Neural cell (in vitro differentiated cells): ENCODE data around the gene KCNS3. TPM values are rescaled to one million over a fixed set of nuclear protein-coding genes. Genes with fewer than 3 reads are reported as not detected.

Source experiments
- H2AFZ ChIP-seq: fragments of 200-600, 300-800 bp; sonication (generic), shearing (Covaris generic); 2 replicates; pipeline ENCODE4 v1.6.0; 2014; ENCODE audit warnings: low read depth, mild to moderate bottlenecking, antibody characterized with exemption, low read length, moderate library complexity
- H3F3A ChIP-seq: fragments of 200-600 bp; shearing (Covaris generic); 2 replicates; pipeline ENCODE4 v1.6.1; 2016; ENCODE audit warnings: mild to moderate bottlenecking, moderate library complexity, mixed read lengths, antibody characterized with exemption, low read length; ENCODE audit not compliant: insufficient read depth, poor library complexity, severe bottlenecking
- H3K27ac ChIP-seq: fragments of 200-600, 300-800 bp; sonication (generic), shearing (Covaris generic); 2 replicates; pipeline ENCODE4 v1.5.1; 2014; ENCODE audit warnings: mild to moderate bottlenecking, low read length, moderate library complexity
- H3K27me3 ChIP-seq: fragments of 300-800, 200-600 bp; sonication (generic), shearing (Covaris generic); 2 replicates; pipeline ENCODE4 v1.6.0; 2014; ENCODE audit warnings: mild to moderate bottlenecking, low read depth, low read length, moderate library complexity; ENCODE audit not compliant: insufficient read depth
- H3K36me3 ChIP-seq: fragments of 300-800, 200-600 bp; sonication (generic), shearing (Covaris generic); 2 replicates; pipeline ENCODE4 v1.5.1; 2014; ENCODE audit warnings: mild to moderate bottlenecking, antibody characterized with exemption, low read length, moderate library complexity; ENCODE audit not compliant: insufficient read depth
- H3K4me2 ChIP-seq: fragments of 300-800, 200-600 bp; sonication (generic), shearing (Covaris generic); 2 replicates; pipeline ENCODE4 v1.6.0; 2014; ENCODE audit warnings: mild to moderate bottlenecking, low read length
- H3K4me3 ChIP-seq: fragments of 300-800, 200-600 bp; sonication (generic), shearing (Covaris generic); 2 replicates; pipeline ENCODE4 v1.5.1; 2014; ENCODE audit warnings: mild to moderate bottlenecking, low read length, moderate library complexity
- H3K79me2 ChIP-seq: fragments of 200-600 bp; shearing (Covaris generic); replicated peaks from 2 replicates; pipeline ENCODE4 v1.6.0; 2014; ENCODE audit warnings: mild to moderate bottlenecking, low read length, moderate library complexity; ENCODE audit not compliant: insufficient read depth
- H3K9ac ChIP-seq: fragments of 300-800, 200-600 bp; sonication (generic), shearing (Covaris generic); 2 replicates; pipeline ENCODE4 v1.6.1; 2016; ENCODE audit warnings: mild to moderate bottlenecking, low read length, mixed read lengths
- H3K9me2 ChIP-seq: fragments of 200-600 bp; shearing (Covaris generic); 2 replicates; pipeline ENCODE4 v1.6.1; 2016; ENCODE audit warnings: mild to moderate bottlenecking, low read length, mixed read lengths; ENCODE audit not compliant: insufficient read depth
- H3K9me3 ChIP-seq: fragments of 200-600, 300-800 bp; sonication (generic), shearing (Covaris generic); 2 replicates; pipeline ENCODE4 v1.6.1; 2016; ENCODE audit warnings: mild to moderate bottlenecking, mixed run types, low read length, moderate library complexity, mixed read lengths
- H4K20me1 ChIP-seq: fragments of 200-600 bp; shearing (Covaris generic); 2 replicates; pipeline ENCODE4 v1.6.1; 2016; ENCODE audit warnings: mild to moderate bottlenecking, mixed run types; ENCODE audit not compliant: insufficient read depth
- EP300 ChIP-seq: fragments of 450-650 bp; conservative IDR thresholded peaks from 2 replicates; pipeline ENCODE4 v1.6.1; 2014; ENCODE audit warnings: antibody characterized with exemption, mild to moderate bottlenecking, moderate library complexity; ENCODE audit not compliant: poor library complexity, severe bottlenecking
- EZH2 ChIP-seq: fragments of 200-600, 300-800 bp; shearing (Covaris generic), sonication (generic); IDR thresholded peaks from 2 replicates; pipeline ENCODE4 v1.6.1; 2014; ENCODE audit warnings: antibody characterized with exemption, low read length, borderline replicate concordance, mild to moderate bottlenecking; ENCODE audit not compliant: insufficient read depth, poor library complexity, severe bottlenecking
- MXI1 ChIP-seq: fragments of 450-650 bp; conservative IDR thresholded peaks from 2 replicates; pipeline ENCODE4 v1.6.1; 2014; ENCODE audit warnings: antibody characterized with exemption, mild to moderate bottlenecking; ENCODE audit not compliant: poor library complexity, severe bottlenecking
- POLR2AphosphoS5 ChIP-seq: IDR thresholded peaks from 2 replicates; pipeline ENCODE4 v1.6.1; 2012
- RAD21 ChIP-seq: fragments of 450-650 bp; conservative IDR thresholded peaks from 2 replicates; pipeline ENCODE4 v1.6.1; 2014; ENCODE audit warnings: antibody characterized with exemption, mild to moderate bottlenecking, moderate library complexity
- SMC3 ChIP-seq: fragments of 450-650 bp; conservative IDR thresholded peaks from 2 replicates; pipeline ENCODE4 v1.6.1; 2014; ENCODE audit warnings: antibody characterized with exemption, mild to moderate bottlenecking, moderate library complexity; ENCODE audit not compliant: poor library complexity
- TAF1 ChIP-seq: IDR thresholded peaks from 2 replicates; pipeline ENCODE4 v1.6.1; 2012; ENCODE audit warnings: low read depth
- polyA plus RNA-seq: library from polyadenylated mRNA; depleted of rRNA; stranded (reverse); fragments of >200 nt; gene quantifications from 2 replicates; pipeline ENCODE4 v1.2.3, GENCODE V29; 2014
- TF ChIP-seq, protein P1 (sequence below): fragments of 450-650 bp; IDR thresholded peaks from 2 replicates; pipeline ENCODE4 v1.5.1; 2014; ENCODE audit warnings: antibody characterized with exemption, mild to moderate bottlenecking, moderate library complexity; ENCODE audit not compliant: poor library complexity, severe bottlenecking
- TF ChIP-seq, protein P2 (sequence below): IDR thresholded peaks from 2 replicates; pipeline ENCODE4 v1.6.1; 2012; ENCODE audit warnings: borderline replicate concordance

The KCNS3 gene
- polyA plus RNA-seq, 1 donor from 2014 or later: 0.15 TPM

DNA sequence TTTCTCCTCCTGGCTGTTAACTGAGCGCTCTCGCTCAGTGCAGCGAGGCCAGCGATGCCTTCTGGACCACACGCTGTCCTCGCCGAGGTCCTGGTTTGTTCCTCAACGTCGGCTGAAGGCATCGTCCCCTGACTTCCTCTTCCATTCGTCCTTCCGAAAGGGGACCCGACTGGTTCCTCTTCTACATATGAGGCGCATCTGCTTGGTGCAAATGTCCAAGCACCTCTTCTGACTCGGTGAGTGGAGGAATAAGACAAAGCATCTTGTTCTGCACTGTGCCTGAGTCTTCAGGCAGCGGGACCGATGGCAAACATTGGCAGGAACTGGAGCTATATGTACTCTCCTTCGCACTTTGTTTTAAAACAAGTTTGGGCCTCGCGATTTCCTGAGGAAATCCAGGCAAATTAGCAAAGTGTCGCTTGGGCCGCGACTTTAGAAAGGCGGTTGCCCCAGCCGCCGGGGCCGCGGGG, 621 bp upstream of the KCNS3 start:
- Histone ChIP-seq H3F3A (no peaks in the 10 kb centered on the region), H3K27me3 (peaks cover 54% of the 10 kb centered on the region), H3K9me2 (no peaks in the 10 kb centered on the region), H3K27ac (no peak overlapping the region), H4K20me1 (no peaks in the 10 kb centered on the region), H3K9me3 (no peaks in the 10 kb centered on the region), H3K9ac (peak overlapping the region; percentile 26), H3K4me3 (peak overlapping the region; percentile 66), H2AFZ (no peak overlapping the region), H3K4me2 (peak overlapping the region; percentile 14), H3K79me2 (no peaks in the 10 kb centered on the region), H3K36me3 (no peaks in the 10 kb centered on the region)
- TF ChIP-seq TAF1 (no peak), SMC3 (no peak), POLR2AphosphoS5 (no peak), RAD21 (no peak), EZH2 (no peak), MXI1 (no peak), EP300 (no peak)
- TF ChIP-seq, protein P1, sequence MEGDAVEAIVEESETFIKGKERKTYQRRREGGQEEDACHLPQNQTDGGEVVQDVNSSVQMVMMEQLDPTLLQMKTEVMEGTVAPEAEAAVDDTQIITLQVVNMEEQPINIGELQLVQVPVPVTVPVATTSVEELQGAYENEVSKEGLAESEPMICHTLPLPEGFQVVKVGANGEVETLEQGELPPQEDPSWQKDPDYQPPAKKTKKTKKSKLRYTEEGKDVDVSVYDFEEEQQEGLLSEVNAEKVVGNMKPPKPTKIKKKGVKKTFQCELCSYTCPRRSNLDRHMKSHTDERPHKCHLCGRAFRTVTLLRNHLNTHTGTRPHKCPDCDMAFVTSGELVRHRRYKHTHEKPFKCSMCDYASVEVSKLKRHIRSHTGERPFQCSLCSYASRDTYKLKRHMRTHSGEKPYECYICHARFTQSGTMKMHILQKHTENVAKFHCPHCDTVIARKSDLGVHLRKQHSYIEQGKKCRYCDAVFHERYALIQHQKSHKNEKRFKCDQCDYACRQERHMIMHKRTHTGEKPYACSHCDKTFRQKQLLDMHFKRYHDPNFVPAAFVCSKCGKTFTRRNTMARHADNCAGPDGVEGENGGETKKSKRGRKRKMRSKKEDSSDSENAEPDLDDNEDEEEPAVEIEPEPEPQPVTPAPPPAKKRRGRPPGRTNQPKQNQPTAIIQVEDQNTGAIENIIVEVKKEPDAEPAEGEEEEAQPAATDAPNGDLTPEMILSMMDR: no peak
- TF ChIP-seq, protein P2, sequence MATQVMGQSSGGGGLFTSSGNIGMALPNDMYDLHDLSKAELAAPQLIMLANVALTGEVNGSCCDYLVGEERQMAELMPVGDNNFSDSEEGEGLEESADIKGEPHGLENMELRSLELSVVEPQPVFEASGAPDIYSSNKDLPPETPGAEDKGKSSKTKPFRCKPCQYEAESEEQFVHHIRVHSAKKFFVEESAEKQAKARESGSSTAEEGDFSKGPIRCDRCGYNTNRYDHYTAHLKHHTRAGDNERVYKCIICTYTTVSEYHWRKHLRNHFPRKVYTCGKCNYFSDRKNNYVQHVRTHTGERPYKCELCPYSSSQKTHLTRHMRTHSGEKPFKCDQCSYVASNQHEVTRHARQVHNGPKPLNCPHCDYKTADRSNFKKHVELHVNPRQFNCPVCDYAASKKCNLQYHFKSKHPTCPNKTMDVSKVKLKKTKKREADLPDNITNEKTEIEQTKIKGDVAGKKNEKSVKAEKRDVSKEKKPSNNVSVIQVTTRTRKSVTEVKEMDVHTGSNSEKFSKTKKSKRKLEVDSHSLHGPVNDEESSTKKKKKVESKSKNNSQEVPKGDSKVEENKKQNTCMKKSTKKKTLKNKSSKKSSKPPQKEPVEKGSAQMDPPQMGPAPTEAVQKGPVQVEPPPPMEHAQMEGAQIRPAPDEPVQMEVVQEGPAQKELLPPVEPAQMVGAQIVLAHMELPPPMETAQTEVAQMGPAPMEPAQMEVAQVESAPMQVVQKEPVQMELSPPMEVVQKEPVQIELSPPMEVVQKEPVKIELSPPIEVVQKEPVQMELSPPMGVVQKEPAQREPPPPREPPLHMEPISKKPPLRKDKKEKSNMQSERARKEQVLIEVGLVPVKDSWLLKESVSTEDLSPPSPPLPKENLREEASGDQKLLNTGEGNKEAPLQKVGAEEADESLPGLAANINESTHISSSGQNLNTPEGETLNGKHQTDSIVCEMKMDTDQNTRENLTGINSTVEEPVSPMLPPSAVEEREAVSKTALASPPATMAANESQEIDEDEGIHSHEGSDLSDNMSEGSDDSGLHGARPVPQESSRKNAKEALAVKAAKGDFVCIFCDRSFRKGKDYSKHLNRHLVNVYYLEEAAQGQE: no peak

DNA sequence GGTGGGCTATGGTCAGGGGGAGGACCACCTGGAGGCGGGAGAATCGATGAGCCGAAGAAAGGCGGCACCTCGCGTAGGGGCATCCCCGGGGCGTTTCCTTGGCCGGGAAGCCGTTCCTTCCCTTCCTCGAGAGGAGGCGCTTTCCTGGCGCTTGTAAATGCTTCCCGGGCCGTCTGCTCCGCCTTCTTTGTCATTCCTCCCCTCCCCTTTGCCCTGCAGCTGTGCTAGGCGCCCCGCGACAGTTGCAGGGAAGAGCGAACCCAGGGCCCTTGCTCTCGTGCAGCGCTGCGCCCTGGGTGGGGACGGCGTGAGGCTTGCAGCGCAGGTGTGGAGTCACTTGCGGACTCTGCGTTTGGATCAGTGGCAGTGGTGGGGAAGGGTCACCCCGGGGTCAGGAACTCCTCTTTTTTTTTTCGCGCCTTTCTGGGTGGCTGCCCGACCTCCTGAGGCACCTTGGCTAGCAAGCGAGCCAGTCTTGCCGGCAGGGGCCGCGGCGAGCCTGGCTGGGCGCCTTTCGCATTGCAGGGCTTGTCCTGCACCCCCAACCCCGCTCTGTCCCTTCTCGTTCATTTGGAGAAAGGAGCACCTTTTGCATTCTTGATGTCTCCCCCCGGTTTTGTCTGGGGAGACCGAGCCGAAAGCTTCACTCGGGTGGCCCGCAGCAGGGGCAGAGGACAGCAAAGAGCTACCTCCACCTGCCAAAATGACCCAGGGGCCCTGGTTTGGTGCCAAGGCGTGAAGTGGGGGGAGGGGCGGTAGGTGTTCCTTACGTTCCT, 858 bp downstream of the KCNS3 start:
- no peak overlapping the region for H3K27ac ChIP-seq

More for the DNA sequence above, 858 bp downstream of the KCNS3 start:
- Histone ChIP-seq H2AFZ (peak overlapping the region; percentile 60), H3K9me3 (no peaks in the 10 kb centered on the region), H3K4me3 (peak overlapping the region; percentile 88), H4K20me1 (no peaks in the 10 kb centered on the region), H3K36me3 (no peaks in the 10 kb centered on the region), H3K9ac (peak overlapping the region; percentile 55), H3K4me2 (peak overlapping the region; percentile 65), H3K27me3 (peaks cover 54% of the 10 kb centered on the region), H3F3A (no peaks in the 10 kb centered on the region), H3K9me2 (no peaks in the 10 kb centered on the region), H3K79me2 (no peaks in the 10 kb centered on the region)
- no peak for TF ChIP-seq MXI1
- TF ChIP-seq, protein P1: peak; percentile 63
